Osteocyte (in vitro differentiated cells): ENCODE measurements around the gene DOCK1. TPM values are rescaled to one million over a fixed set of nuclear protein-coding genes. Genes with fewer than 3 reads are reported as not detected.
A peak's percentile ranks its signal among the peaks of the same experiment; 100 is the strongest.

Experiments used
- DNase-seq: peaks from one replicate; pipeline ENCODE4 v3.0.0; 2021; ENCODE audit warnings: mixed read lengths; ENCODE audit not compliant: unreplicated experiment; ENCODE audit errors: extremely low spot score
- H3K27ac Mint-ChIP-seq: one replicate; pipeline ENCODE4 v1.8.0; 2021; ENCODE audit warnings: mild to moderate bottlenecking, mixed read lengths; ENCODE audit not compliant: unreplicated experiment
- H3K27me3 Mint-ChIP-seq: one replicate; pipeline ENCODE4 v1.8.0; 2021; ENCODE audit warnings: mixed read lengths; ENCODE audit not compliant: unreplicated experiment
- H3K36me3 Mint-ChIP-seq: one replicate; pipeline ENCODE4 v1.8.0; 2021; ENCODE audit warnings: mixed read lengths; ENCODE audit not compliant: unreplicated experiment
- H3K4me1 Mint-ChIP-seq: one replicate; pipeline ENCODE4 v1.8.0; 2021; ENCODE audit warnings: mixed read lengths; ENCODE audit not compliant: unreplicated experiment
- H3K4me3 Mint-ChIP-seq: one replicate; pipeline ENCODE4 v1.8.0; 2021; ENCODE audit warnings: mild to moderate bottlenecking, moderate library complexity, mixed read lengths; ENCODE audit not compliant: unreplicated experiment
- H3K9me3 Mint-ChIP-seq: one replicate; pipeline ENCODE4 v1.8.0; 2021; ENCODE audit warnings: mixed read lengths; ENCODE audit not compliant: unreplicated experiment
- total RNA-seq: library from RNA; stranded (reverse); gene quantifications from 2 replicates; pipeline ENCODE4 v1.2.1, GENCODE V29; 2021
- TF ChIP-seq, protein P1 (sequence below): fragments of 200-600 bp; sonication (generic); IDR thresholded peaks from 2 replicates; pipeline ENCODE4 v1.5.0; 2021; ENCODE audit warnings: antibody characterized with exemption, mild to moderate bottlenecking, moderate library complexity

The DOCK1 gene
- total RNA-seq, 1 donor from 2014 or later: 66.3 TPM

DNA sequence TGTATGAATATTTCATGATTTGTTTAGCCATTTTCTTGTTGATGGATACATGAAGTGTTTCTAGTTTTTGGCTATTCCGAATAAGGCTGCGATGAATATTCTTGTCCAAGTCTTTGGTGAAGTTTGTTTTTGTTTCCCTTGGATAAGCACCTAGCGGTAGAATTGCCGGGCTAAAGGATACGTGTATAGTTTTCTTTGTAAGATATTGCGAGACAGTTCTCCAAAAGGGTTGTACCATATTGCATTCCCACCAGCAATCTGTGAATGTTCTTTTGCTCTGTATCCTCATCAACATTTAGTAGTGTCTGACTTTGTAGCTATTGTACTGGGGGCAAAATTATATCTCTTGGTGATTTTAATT is 142.6 kb downstream of the DOCK1 start:
- H3K9me3 Mint-ChIP-seq: no peaks in the 10 kb centered on the region
- H3K27ac Mint-ChIP-seq: peak overlapping the region; percentile 2
- DNase-seq: no peak
- TF ChIP-seq, protein P1, sequence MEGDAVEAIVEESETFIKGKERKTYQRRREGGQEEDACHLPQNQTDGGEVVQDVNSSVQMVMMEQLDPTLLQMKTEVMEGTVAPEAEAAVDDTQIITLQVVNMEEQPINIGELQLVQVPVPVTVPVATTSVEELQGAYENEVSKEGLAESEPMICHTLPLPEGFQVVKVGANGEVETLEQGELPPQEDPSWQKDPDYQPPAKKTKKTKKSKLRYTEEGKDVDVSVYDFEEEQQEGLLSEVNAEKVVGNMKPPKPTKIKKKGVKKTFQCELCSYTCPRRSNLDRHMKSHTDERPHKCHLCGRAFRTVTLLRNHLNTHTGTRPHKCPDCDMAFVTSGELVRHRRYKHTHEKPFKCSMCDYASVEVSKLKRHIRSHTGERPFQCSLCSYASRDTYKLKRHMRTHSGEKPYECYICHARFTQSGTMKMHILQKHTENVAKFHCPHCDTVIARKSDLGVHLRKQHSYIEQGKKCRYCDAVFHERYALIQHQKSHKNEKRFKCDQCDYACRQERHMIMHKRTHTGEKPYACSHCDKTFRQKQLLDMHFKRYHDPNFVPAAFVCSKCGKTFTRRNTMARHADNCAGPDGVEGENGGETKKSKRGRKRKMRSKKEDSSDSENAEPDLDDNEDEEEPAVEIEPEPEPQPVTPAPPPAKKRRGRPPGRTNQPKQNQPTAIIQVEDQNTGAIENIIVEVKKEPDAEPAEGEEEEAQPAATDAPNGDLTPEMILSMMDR: no peak
- H3K4me1 Mint-ChIP-seq: peaks cover 17% of the 10 kb centered on the region
- H3K4me3 Mint-ChIP-seq: no peak overlapping the region
- no peaks in the 10 kb centered on the region for H3K27me3 Mint-ChIP-seq
- H3K36me3 Mint-ChIP-seq: peaks cover 32% of the 10 kb centered on the region

DNA sequence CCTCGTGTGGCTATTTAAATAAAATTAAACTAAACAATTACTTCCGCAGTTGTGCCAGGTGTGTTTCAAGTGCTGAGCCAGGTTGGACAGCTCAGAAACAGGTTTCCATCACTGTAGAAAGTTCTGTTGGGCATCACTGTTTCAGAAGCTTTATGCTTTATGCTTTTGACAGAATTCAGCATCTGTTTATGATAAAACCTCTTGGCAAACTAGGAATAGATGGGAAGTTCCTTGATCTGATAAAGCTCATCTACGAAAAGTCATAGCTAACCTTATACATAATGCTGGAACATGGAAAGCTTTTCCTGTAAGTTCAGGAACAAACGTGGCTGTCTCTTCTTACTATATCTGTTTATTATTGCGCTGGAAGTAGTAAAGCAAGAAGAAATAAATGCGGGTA is 143.4 kb downstream of the DOCK1 start:
- Mint-ChIP-seq H3K27me3 (no peaks in the 10 kb centered on the region), H3K9me3 (no peaks in the 10 kb centered on the region), H3K27ac (no peak overlapping the region), H3K4me1 (peaks cover 17% of the 10 kb centered on the region), H3K4me3 (no peak overlapping the region), H3K36me3 (peaks cover 30% of the 10 kb centered on the region)
- TF ChIP-seq, protein P1: no peak
- no peak for DNase-seq

DNA sequence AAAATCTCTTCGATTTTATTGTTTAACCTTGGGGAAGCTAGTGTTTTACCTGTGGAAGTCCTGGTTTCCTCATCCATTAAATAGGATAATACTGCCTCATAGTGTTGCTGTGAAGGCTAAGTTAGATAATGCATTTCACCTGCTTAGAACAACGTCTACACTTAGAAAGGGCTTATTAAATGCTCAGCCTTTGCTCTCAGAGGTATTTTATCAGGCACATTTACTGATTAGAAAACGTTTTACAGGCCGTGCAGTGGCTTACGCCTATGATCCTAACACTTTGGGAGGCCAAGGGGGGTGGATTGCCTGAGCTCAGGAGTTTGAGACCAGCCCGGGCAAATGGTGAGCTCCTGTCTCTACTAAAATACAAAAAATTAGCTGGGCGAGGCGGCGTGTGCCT is 146.8 kb downstream of the DOCK1 start:
- Mint-ChIP-seq H3K4me3 (no peak overlapping the region), H3K4me1 (peaks cover 15% of the 10 kb centered on the region), H3K9me3 (no peaks in the 10 kb centered on the region), H3K36me3 (peaks cover 33% of the 10 kb centered on the region), H3K27me3 (no peaks in the 10 kb centered on the region), H3K27ac (no peak overlapping the region)
- TF ChIP-seq, protein P1: no peak
- DNase-seq: peak; percentile 19

DNA sequence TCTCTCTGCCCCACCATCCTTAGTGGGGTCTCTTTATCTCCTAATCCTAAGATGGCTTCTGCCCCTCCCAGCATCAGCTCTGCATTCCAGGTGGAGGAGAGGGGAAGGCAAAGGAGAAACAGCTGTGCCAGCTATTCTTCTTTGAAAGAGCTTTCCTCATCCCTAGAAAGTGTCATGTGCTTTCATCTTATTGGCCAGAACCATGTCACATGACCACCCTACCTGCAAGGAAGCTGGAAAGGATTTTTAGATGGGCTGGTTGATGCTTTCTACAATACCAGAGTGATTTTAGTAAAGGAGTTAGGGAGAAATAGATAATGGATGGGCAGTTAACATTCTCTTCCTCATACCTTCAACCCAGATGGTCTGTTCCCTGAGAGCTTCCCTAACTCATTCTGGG is 150.0 kb downstream of the DOCK1 start:
- H3K36me3 Mint-ChIP-seq: peaks cover 51% of the 10 kb centered on the region
- TF ChIP-seq, protein P1: no peak
- no peaks in the 10 kb centered on the region for H3K27me3 Mint-ChIP-seq
- H3K27ac Mint-ChIP-seq: no peak overlapping the region
- peaks cover 16% of the 10 kb centered on the region for H3K9me3 Mint-ChIP-seq
- peak; percentile 5 for DNase-seq
- no peak overlapping the region for H3K4me3 Mint-ChIP-seq
- peaks cover 2% of the 10 kb centered on the region for H3K4me1 Mint-ChIP-seq

DNA sequence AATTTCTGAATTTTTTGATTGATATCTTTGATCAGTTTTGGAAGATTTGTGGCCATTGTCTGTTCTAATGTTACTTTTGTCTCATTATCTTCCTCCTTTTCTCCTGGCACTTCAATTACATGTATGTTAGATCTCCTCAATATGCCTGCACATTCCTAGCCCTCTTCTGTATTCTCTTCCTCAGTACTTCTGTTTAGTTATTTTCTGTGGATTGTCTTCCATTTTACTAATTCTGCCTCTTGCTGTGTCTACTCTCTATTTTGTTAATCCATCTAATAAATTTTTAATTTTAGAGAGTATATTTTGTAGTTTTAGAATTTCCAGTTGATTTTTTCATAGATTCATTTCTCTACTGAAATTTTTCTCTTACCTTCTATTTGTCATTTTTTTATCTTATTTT is 154.1 kb downstream of the DOCK1 start:
- peaks cover 2% of the 10 kb centered on the region for H3K4me1 Mint-ChIP-seq
- H3K27me3 Mint-ChIP-seq: no peaks in the 10 kb centered on the region
- peaks cover 16% of the 10 kb centered on the region for H3K9me3 Mint-ChIP-seq
- TF ChIP-seq, protein P1: no peak
- peaks cover 60% of the 10 kb centered on the region for H3K36me3 Mint-ChIP-seq
- DNase-seq: no peak
- H3K4me3 Mint-ChIP-seq: no peak overlapping the region
- no peak overlapping the region for H3K27ac Mint-ChIP-seq
